ENCODE measurements around the gene MED13L.

Gene MED13L

GRCh38 chr12:115934046-115934445 lies 343.4 kb downstream of the MED13L start:
- DNase-seq, result no peak

GRCh38 chr12:115932066-115932465 lies 345.4 kb downstream of the MED13L start:
- DNase-seq, result no peak

GRCh38 chr12:115930336-115930735 lies 347.2 kb downstream of the MED13L start:
- DNase-seq, result no peak

- no peak for DNase-seq
Observed at GRCh38 chr12:115926037-115926670, 351.3 kb downstream of the MED13L start.

GRCh38 chr12:115923851-115924250 lies 353.6 kb downstream of the MED13L start:
- no peak for DNase-seq

- peak in 1 of 2 donors; percentile 7 for DNase-seq
Observed at GRCh38 chr12:115922952-115923564, 354.4 kb downstream of the MED13L start.

GRCh38 chr12:115920395-115921183 lies 356.9 kb downstream of the MED13L start:
- DNase-seq, result no peak

- peak in 1 of 2 donors; percentile 16 for DNase-seq
Observed at GRCh38 chr12:115918763-115919162, 358.7 kb downstream of the MED13L start.

GRCh38 chr12:115916910-115917668 lies 360.4 kb downstream of the MED13L start:
- peak; percentile 13 to 17 for DNase-seq

- no peak for DNase-seq
Observed at GRCh38 chr12:115914122-115914521, 363.4 kb downstream of the MED13L start.

- no peak for DNase-seq
Observed at GRCh38 chr12:115912440-115912839, 365.1 kb downstream of the MED13L start.

- DNase-seq, result no peak
Observed at GRCh38 chr12:115911360-115911759, 366.1 kb downstream of the MED13L start.

- DNase-seq, result no peak
Observed at GRCh38 chr12:115910057-115910456, 367.4 kb downstream of the MED13L start.
